Calu3 (cell line): ENCODE measurements around the gene FGD3. TPM values are rescaled to one million over a fixed set of nuclear protein-coding genes. Genes with fewer than 3 reads are reported as not detected.

Source experiments
- BruUV-seq: library from RNA; stranded (reverse); fragments of 400-500 nt; replicated peaks from 2 replicates; lab custom pipeline; 2021; lab: Mats Ljungman, UMichigan
- CTCF ChIA-PET: fragments of 300-600 bp; sonication (Branson Sonifier 250); formaldehyde crosslinking; loops from one replicate; lab custom pipeline; 2022; ENCODE audit warnings: antibody characterized with exemption; lab: Charles Lee
- DNase-seq: peaks from one replicate; pipeline ENCODE4 v3.0.0; 2022
- H3K27ac Mint-ChIP-seq: one replicate; pipeline ENCODE4 v1.8.0; 2022; ENCODE audit warnings: mixed read lengths; ENCODE audit not compliant: unreplicated experiment
- H3K27me3 Mint-ChIP-seq: one replicate; pipeline ENCODE4 v1.8.0; 2022; ENCODE audit warnings: mixed read lengths; ENCODE audit not compliant: unreplicated experiment
- H3K36me3 Mint-ChIP-seq: one replicate; pipeline ENCODE4 v1.8.0; 2022; ENCODE audit warnings: mild to moderate bottlenecking, moderate library complexity, mixed read lengths; ENCODE audit not compliant: insufficient read depth, unreplicated experiment
- H3K4me1 Mint-ChIP-seq: one replicate; pipeline ENCODE4 v1.8.0; 2022; ENCODE audit warnings: mild to moderate bottlenecking, low read depth, mixed read lengths; ENCODE audit not compliant: unreplicated experiment
- H3K4me3 Mint-ChIP-seq: one replicate; pipeline ENCODE4 v1.8.0; 2022; ENCODE audit warnings: mild to moderate bottlenecking, low read depth, moderate library complexity, mixed read lengths; ENCODE audit not compliant: unreplicated experiment
- H3K9me3 Mint-ChIP-seq: one replicate; pipeline ENCODE4 v1.8.0; 2022; ENCODE audit warnings: low read depth, mixed read lengths; ENCODE audit not compliant: unreplicated experiment
- CTCF ChIP-seq: fragments of 200-600 bp; IDR thresholded peaks from one replicate; pipeline ENCODE4 v1.8.0; 2022; ENCODE audit warnings: antibody characterized with exemption; ENCODE audit not compliant: unreplicated experiment
- intact Hi-C: fragments of 100-400 bp; cut with micrococcal nuclease; formaldehyde crosslinking; loops from one replicate; pipeline ENCODE4 v1.10.0; 2022; ENCODE audit not compliant: unreplicated experiment
- total RNA-seq: library from RNA; stranded (reverse); gene quantifications from 2 replicates; pipeline ENCODE4 v1.2.3, GENCODE V29; 2022

Gene FGD3
- total RNA-seq, 1 experiment from 2014 or later = 3.1 TPM

- Mint-ChIP-seq H3K27me3 (peaks cover 6% of the 10 kb centered on the region), H3K36me3 (no peaks in the 10 kb centered on the region), H3K27ac (no peak overlapping the region), H3K4me1 (no peaks in the 10 kb centered on the region), H3K4me3 (no peak overlapping the region), H3K9me3 (no peaks in the 10 kb centered on the region)
- no TSS peak for BruUV-seq
- CTCF ChIA-PET = no interaction called here
- no peak for TF ChIP-seq CTCF
- intact Hi-C loops = no loop called here
- DNase-seq = no peak
These were observed 106.5 kb downstream of the FGD3 start for GRCh38 chr9:93053781-93054331.

- H3K27ac Mint-ChIP-seq = no peak overlapping the region
- no peaks in the 10 kb centered on the region for H3K4me1 Mint-ChIP-seq
- no peak for DNase-seq
- no TSS peak for BruUV-seq
- no peaks in the 10 kb centered on the region for H3K27me3 Mint-ChIP-seq
- TF ChIP-seq CTCF = no peak
- CTCF ChIA-PET = no interaction called here
- H3K4me3 Mint-ChIP-seq = no peak overlapping the region
- H3K36me3 Mint-ChIP-seq = no peaks in the 10 kb centered on the region
- intact Hi-C loops = no loop called here
- no peaks in the 10 kb centered on the region for H3K9me3 Mint-ChIP-seq
These were observed 107.7 kb downstream of the FGD3 start for GRCh38 chr9:93054758-93055704.

- BruUV-seq = no TSS peak
- Mint-ChIP-seq H3K4me1 (no peaks in the 10 kb centered on the region), H3K36me3 (no peaks in the 10 kb centered on the region), H3K27ac (no peak overlapping the region), H3K4me3 (no peak overlapping the region), H3K9me3 (no peaks in the 10 kb centered on the region), H3K27me3 (no peaks in the 10 kb centered on the region)
- no peak for TF ChIP-seq CTCF
- no peak for DNase-seq
- CTCF ChIA-PET = no interaction called here
- intact Hi-C loops = no loop called here
These were observed 109.8 kb downstream of the FGD3 start for GRCh38 chr9:93057042-93057702.

GRCh38 chr9:93057703-93058354 is 110.5 kb downstream of the FGD3 start:
- peak overlapping the region; percentile 52 for H3K4me3 Mint-ChIP-seq
- TF ChIP-seq CTCF = no peak
- no peaks in the 10 kb centered on the region for H3K36me3 Mint-ChIP-seq
- intact Hi-C loops = no loop called here
- no peaks in the 10 kb centered on the region for H3K27me3 Mint-ChIP-seq
- H3K9me3 Mint-ChIP-seq = no peaks in the 10 kb centered on the region
- no TSS peak for BruUV-seq
- no peak overlapping the region for H3K27ac Mint-ChIP-seq
- H3K4me1 Mint-ChIP-seq = no peaks in the 10 kb centered on the region
- CTCF ChIA-PET = no interaction called here
- no peak for DNase-seq
